ENCODE measurements around the gene ATG16L1.

- no peak for TF ChIP-seq MEIS2 (IDR thresholded peaks at IDR 0.05; ENCODE audit: partially characterized antibody)
- TF ChIP-seq CHCHD3 (CRISPR knock-in tag; IDR thresholded peaks at IDR 0.05) = no peak
Observed at GRCh38 chr2:233218836-233219235, 32.6 kb upstream of the ATG16L1 start.

All from K562 (cell line).